Liver (tissue), 9 donors: Measurements from ENCODE around the gene ADAMTS19. TPM values are rescaled to one million over a fixed set of nuclear protein-coding genes. Genes with fewer than 3 reads are reported as not detected.

Source experiments
- DNase-seq: peaks from one replicate; pipeline ENCODE4 v3.0.0-alpha.2; 2017; ENCODE audit warnings: low spot score
- H3K27ac ChIP-seq, 2 donors: one replicate each; pipeline ENCODE4 v1.7.0; 2013; ENCODE audit warnings: inconsistent platforms in 2 of 2, low read length in 2 of 2, control low read depth in 1 of 2, low read depth in 1 of 2, mild to moderate bottlenecking in 1 of 2
- H3K27me3 ChIP-seq, 4 donors: one replicate each; pipeline versions ENCODE4 v1.6.1 to v1.7.0; 2013; ENCODE audit warnings: low read length in 3 of 4, inconsistent platforms in 1 of 4, mild to moderate bottlenecking in 1 of 4, moderate library complexity in 1 of 4; ENCODE audit not compliant: control insufficient read depth in 4 of 4, insufficient read depth in 4 of 4
- H3K36me3 ChIP-seq, 4 donors: one replicate each; pipeline versions ENCODE4 v1.6.1 to v1.7.0; 2013; ENCODE audit warnings: low read length in 3 of 4, mild to moderate bottlenecking in 3 of 4, low read depth in 1 of 4, moderate library complexity in 1 of 4; ENCODE audit not compliant: control insufficient read depth in 4 of 4, insufficient read depth in 3 of 4
- H3K4me1 ChIP-seq, 4 donors: one replicate each; pipeline versions ENCODE4 v1.6.1 to v1.7.0; 2013; ENCODE audit warnings: low read length in 3 of 4, mild to moderate bottlenecking in 3 of 4, moderate library complexity in 1 of 4; ENCODE audit not compliant: control insufficient read depth in 4 of 4, insufficient read depth in 4 of 4
- H3K4me3 ChIP-seq, 3 donors: one replicate each; pipeline versions ENCODE4 v1.6.1 to v1.7.0; 2013; ENCODE audit warnings: low read length in 3 of 3, control low read depth in 1 of 3, low read depth in 1 of 3, mild to moderate bottlenecking in 1 of 3
- H3K9ac ChIP-seq, 2 donors: one replicate each; pipeline ENCODE4 v1.7.0; 2013; ENCODE audit warnings: low read length in 2 of 2, mild to moderate bottlenecking in 2 of 2, moderate library complexity in 2 of 2, control low read depth in 1 of 2, low read depth in 1 of 2
- H3K9me3 ChIP-seq, 4 donors: one replicate each; pipeline versions ENCODE4 v1.6.1 to v1.7.0; 2013; ENCODE audit warnings: low read length in 3 of 4; ENCODE audit not compliant: control insufficient read depth in 4 of 4
- EGR1 ChIP-seq, 2 donors: IDR thresholded peaks; 2 replicates each; pipeline ENCODE4 v1.6.1; 2016 to 2018; ENCODE audit warnings: antibody characterized with exemption in 2 of 2, low read depth in 2 of 2
- FOXA1 ChIP-seq: IDR thresholded peaks from 2 replicates; pipeline ENCODE4 v1.6.1; 2016; ENCODE audit warnings: antibody characterized with exemption
- FOXA2 ChIP-seq: IDR thresholded peaks from 2 replicates; pipeline ENCODE4 v1.6.1; 2016; ENCODE audit warnings: antibody characterized with exemption
- JUND ChIP-seq, 2 donors: IDR thresholded peaks; 2 replicates each; pipeline ENCODE4 v1.6.1; 2016; ENCODE audit warnings: antibody characterized with exemption in 2 of 2
- MAX ChIP-seq: IDR thresholded peaks from 2 replicates; pipeline ENCODE4 v1.6.1; 2016; ENCODE audit warnings: antibody characterized with exemption
- NR2F2 ChIP-seq: IDR thresholded peaks from 2 replicates; pipeline ENCODE4 v1.6.1; 2016; ENCODE audit warnings: antibody characterized with exemption
- RAD21 ChIP-seq, 2 donors: IDR thresholded peaks; 2 replicates each; pipeline ENCODE4 v1.6.1; 2016; ENCODE audit warnings: antibody characterized with exemption in 2 of 2, mild to moderate bottlenecking in 2 of 2
- REST ChIP-seq: IDR thresholded peaks from 2 replicates; pipeline ENCODE4 v1.6.1; 2016; ENCODE audit warnings: antibody characterized with exemption, mild to moderate bottlenecking
- RXRA ChIP-seq, 2 donors: IDR thresholded peaks; 2 replicates each; pipeline ENCODE4 v1.6.1; 2017 to 2018; ENCODE audit warnings: antibody characterized with exemption in 2 of 2, mild to moderate bottlenecking in 1 of 2
- SP1 ChIP-seq: IDR thresholded peaks from 2 replicates; pipeline ENCODE4 v1.6.1; 2018; ENCODE audit warnings: antibody characterized with exemption, mild to moderate bottlenecking
- TAF1 ChIP-seq: conservative IDR thresholded peaks from 2 replicates; pipeline ENCODE4 v1.6.1; 2016; ENCODE audit warnings: antibody characterized with exemption, mild to moderate bottlenecking
- YY1 ChIP-seq: IDR thresholded peaks from 2 replicates; pipeline ENCODE4 v1.6.1; 2016; ENCODE audit warnings: antibody characterized with exemption, mild to moderate bottlenecking
- WGBS: extraction: QIAGEN DNeasy Blood & Tissue Kit; methylation state at CpG from one replicate; pipeline ENCODE4 v1.1.7; 2013; 5-methylcytosine and 5-hydroxymethylcytosine counted together
- polyA plus RNA-seq, 2 donors: library from polyadenylated mRNA; stranded (reverse) in 1 of 2; unstranded in 1 of 2; fragments of 200-250 nt in 1 of 2; fragments of >200 nt in 1 of 2; fragmentation: Nextera tagmentation in 1 of 2; extraction: Ambion mirVana in 1 of 2; gene quantifications; one replicate each; pipeline versions ENCODE4 v1.2.1 to v1.2.3, GENCODE V29; 2013 to 2015
- total RNA-seq, 2 donors: library from RNA; depleted of rRNA; stranded (reverse); fragments of >200 nt; gene quantifications; one replicate each; pipeline ENCODE4 v1.2.3, GENCODE V29; 2014
- TF ChIP-seq, protein P1 (sequence below): IDR thresholded peaks from 2 replicates; pipeline ENCODE4 v1.6.1; 2016; ENCODE audit warnings: antibody characterized with exemption
- TF ChIP-seq, protein P2 (sequence below): IDR thresholded peaks from 2 replicates; pipeline ENCODE4 v1.6.1; 2016; ENCODE audit warnings: antibody characterized with exemption
- TF ChIP-seq, protein P3 (sequence below): fragments of 150-350 bp; IDR thresholded peaks from 2 replicates; pipeline ENCODE4 v1.5.1; 2017; ENCODE audit warnings: improper control_type of control experiment, low read depth, low read length; ENCODE audit not compliant: missing input control
- donor health status: healthy.
- donor health status: healthy.
- donor health status: healthy.
- donor health status: healthy.
- donor health status: healthy.

Gene ADAMTS19
- total and polyA plus RNA-seq, 4 donors: 0.09 TPM; not detected in 3

- no peaks in the 10 kb centered on the region for H3K4me1 ChIP-seq
- H3K27me3 ChIP-seq: no peaks in the 10 kb centered on the region
- DNase-seq: no peak
- no peak overlapping the region for H3K9ac ChIP-seq
- no peaks in the 10 kb centered on the region for H3K36me3 ChIP-seq
- TF ChIP-seq JUND (IDR thresholded peaks at IDR 0.05): no peak
- TF ChIP-seq FOXA1: no peak
- no peak for TF ChIP-seq RAD21 (IDR thresholded peaks at IDR 0.05)
- TF ChIP-seq TAF1: no peak
- no peak for TF ChIP-seq NR2F2
- TF ChIP-seq, protein P1, sequence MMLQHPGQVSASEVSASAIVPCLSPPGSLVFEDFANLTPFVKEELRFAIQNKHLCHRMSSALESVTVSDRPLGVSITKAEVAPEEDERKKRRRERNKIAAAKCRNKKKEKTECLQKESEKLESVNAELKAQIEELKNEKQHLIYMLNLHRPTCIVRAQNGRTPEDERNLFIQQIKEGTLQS: no peak
- TF ChIP-seq RXRA (IDR thresholded peaks at IDR 0.05): no peak
- H3K9me3 ChIP-seq: no peaks in the 10 kb centered on the region
- H3K27ac ChIP-seq: no peak overlapping the region
- H3K4me3 ChIP-seq: no peak overlapping the region
Measured at GRCh38 chr5:129499208-129499852, 39.2 kb downstream of the ADAMTS19 start.

GRCh38 chr5:129500101-129500500 is 40.0 kb downstream of the ADAMTS19 start:
- Histone ChIP-seq H3K27ac (no peak overlapping the region), H3K27me3 (no peaks in the 10 kb centered on the region), H3K4me3 (no peak overlapping the region), H3K36me3 (no peaks in the 10 kb centered on the region), H3K4me1 (no peaks in the 10 kb centered on the region), H3K9ac (no peak overlapping the region), H3K9me3 (no peaks in the 10 kb centered on the region)
- WGBS: 82% methylated on average over 3 of the region's 3 CpGs
- DNase-seq: no peak
- TF ChIP-seq, protein P2, sequence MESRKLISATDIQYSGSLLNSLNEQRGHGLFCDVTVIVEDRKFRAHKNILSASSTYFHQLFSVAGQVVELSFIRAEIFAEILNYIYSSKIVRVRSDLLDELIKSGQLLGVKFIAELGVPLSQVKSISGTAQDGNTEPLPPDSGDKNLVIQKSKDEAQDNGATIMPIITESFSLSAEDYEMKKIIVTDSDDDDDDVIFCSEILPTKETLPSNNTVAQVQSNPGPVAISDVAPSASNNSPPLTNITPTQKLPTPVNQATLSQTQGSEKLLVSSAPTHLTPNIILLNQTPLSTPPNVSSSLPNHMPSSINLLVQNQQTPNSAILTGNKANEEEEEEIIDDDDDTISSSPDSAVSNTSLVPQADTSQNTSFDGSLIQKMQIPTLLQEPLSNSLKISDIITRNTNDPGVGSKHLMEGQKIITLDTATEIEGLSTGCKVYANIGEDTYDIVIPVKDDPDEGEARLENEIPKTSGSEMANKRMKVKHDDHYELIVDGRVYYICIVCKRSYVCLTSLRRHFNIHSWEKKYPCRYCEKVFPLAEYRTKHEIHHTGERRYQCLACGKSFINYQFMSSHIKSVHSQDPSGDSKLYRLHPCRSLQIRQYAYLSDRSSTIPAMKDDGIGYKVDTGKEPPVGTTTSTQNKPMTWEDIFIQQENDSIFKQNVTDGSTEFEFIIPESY: no peak
- TF ChIP-seq, protein P1: no peak
- no peak for TF ChIP-seq YY1
- TF ChIP-seq MAX: no peak
- TF ChIP-seq, protein P3, sequence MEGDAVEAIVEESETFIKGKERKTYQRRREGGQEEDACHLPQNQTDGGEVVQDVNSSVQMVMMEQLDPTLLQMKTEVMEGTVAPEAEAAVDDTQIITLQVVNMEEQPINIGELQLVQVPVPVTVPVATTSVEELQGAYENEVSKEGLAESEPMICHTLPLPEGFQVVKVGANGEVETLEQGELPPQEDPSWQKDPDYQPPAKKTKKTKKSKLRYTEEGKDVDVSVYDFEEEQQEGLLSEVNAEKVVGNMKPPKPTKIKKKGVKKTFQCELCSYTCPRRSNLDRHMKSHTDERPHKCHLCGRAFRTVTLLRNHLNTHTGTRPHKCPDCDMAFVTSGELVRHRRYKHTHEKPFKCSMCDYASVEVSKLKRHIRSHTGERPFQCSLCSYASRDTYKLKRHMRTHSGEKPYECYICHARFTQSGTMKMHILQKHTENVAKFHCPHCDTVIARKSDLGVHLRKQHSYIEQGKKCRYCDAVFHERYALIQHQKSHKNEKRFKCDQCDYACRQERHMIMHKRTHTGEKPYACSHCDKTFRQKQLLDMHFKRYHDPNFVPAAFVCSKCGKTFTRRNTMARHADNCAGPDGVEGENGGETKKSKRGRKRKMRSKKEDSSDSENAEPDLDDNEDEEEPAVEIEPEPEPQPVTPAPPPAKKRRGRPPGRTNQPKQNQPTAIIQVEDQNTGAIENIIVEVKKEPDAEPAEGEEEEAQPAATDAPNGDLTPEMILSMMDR: no peak
- no peak for TF ChIP-seq TAF1
- TF ChIP-seq SP1: no peak
- TF ChIP-seq FOXA2: no peak
- TF ChIP-seq EGR1 (IDR thresholded peaks at IDR 0.05; ENCODE audit: low read depth in 2 of 2): no peak

- Histone ChIP-seq H3K9me3 (no peaks in the 10 kb centered on the region), H3K4me3 (no peak overlapping the region), H3K27me3 (no peaks in the 10 kb centered on the region), H3K4me1 (no peaks in the 10 kb centered on the region), H3K36me3 (no peaks in the 10 kb centered on the region), H3K27ac (no peak overlapping the region), H3K9ac (no peak overlapping the region)
- WGBS: 91% methylated on average over 1 of the region's 1 CpG
- no peak for DNase-seq
- TF ChIP-seq FOXA2 (no peak), RAD21 (IDR thresholded peaks at IDR 0.05) (no peak), YY1 (no peak), JUND (IDR thresholded peaks at IDR 0.05) (no peak), RXRA (IDR thresholded peaks at IDR 0.05) (no peak), REST (no peak), MAX (no peak)
- TF ChIP-seq, protein P2: no peak
Measured at GRCh38 chr5:129506086-129506485, 46.0 kb downstream of the ADAMTS19 start.
